Pancreas (tissue), 10 donors: Measurements from ENCODE around the gene LTB4R2. TPM values are rescaled to one million over a fixed set of nuclear protein-coding genes. Genes with fewer than 3 reads are reported as not detected.

Source experiments
- ATAC-seq, 4 donors: fragments of 200-7000 bp; cut with Tn5 transposase; one replicate each; pipeline versions ENCODE4 v1.8.0 to v1.9.1; 2020; ENCODE audit warnings: mild to moderate bottlenecking in 4 of 4, moderate library complexity in 4 of 4
- DNase-seq, 6 donors: peaks; one replicate each; pipeline ENCODE4 v3.0.0-alpha.2; 2020
- FAIRE-seq: peaks from 2 replicates; lab custom pipeline; 2012; peaks lifted over from hg19 to GRCh38; lab: Jason Lieb, UNC
- H3K27ac ChIP-seq, 4 donors: fragments of 200-600 bp; sonication (generic); 1 replicate in 3 of 4; 2 replicates in 1 of 4; pipeline versions ENCODE4 v1.5.0 to v1.8.0; 2020
- H3K27me3 ChIP-seq, 4 donors: fragments of 200-600 bp; one replicate each; pipeline ENCODE4 v1.8.0; 2021
- H3K36me3 ChIP-seq, 3 donors: fragments of 200-600 bp; sonication (generic) in 1 of 3; one replicate each; pipeline versions ENCODE4 v1.5.0 to v1.8.0; 2020 to 2021
- H3K4me1 ChIP-seq, 3 donors: fragments of 200-600 bp; one replicate each; pipeline ENCODE4 v1.8.0; 2021
- H3K4me3 ChIP-seq, 4 donors: fragments of 200-600 bp; sonication (generic) in 2 of 4; one replicate each; pipeline versions ENCODE4 v1.5.0 to v1.8.0; 2020 to 2021
- H3K9me3 ChIP-seq, 4 donors: fragments of 200-600 bp; one replicate each; pipeline ENCODE4 v1.8.0; 2021
- CTCF ChIP-seq, 4 donors: fragments of 200-600 bp; sonication (generic) in 3 of 4; IDR thresholded peaks; one replicate each; pipeline versions ENCODE4 v1.5.0 to v1.8.0; 2021; ENCODE audit warnings: antibody characterized with exemption in 4 of 4
- WGBS, 2 donors: extraction: QIAGEN DNeasy Blood & Tissue Kit; methylation state at CpG; one replicate each; pipeline ENCODE4 v1.1.7; 2013; 5-methylcytosine and 5-hydroxymethylcytosine counted together
- intact Hi-C, 3 donors: fragments of 100-400 bp; cut with DNase I; formaldehyde crosslinking; loops; one replicate each; pipeline versions ENCODE4 v1.11.1 to v1.14.2; 2022
- polyA plus RNA-seq, 2 donors: library from polyadenylated mRNA; stranded (reverse); fragments of 200-250 nt; gene quantifications; one replicate each; pipeline ENCODE4 v1.2.3, GENCODE V29; 2013
- total RNA-seq, 6 donors: library from RNA; stranded (reverse); fragmentation: NEBNext Ultra II Directional in 4 of 6; extraction: Animal tissue kit (Norgen Biotek cat#: 25700) in 4 of 6; gene quantifications; one replicate each; pipeline versions ENCODE4 v1.2.1 to v1.2.4, GENCODE V29; 2021 to 2023
- donor health status: healthy with polysubstance abuse.
- donor health status: DM: no; HTN: no; CAD: no; lungs with moderate emphysema.
- donor health status: DM: no; HTN: no; CAD: no.
- donor health status: control.
- donor health status: control.
- donor health status: Bipolar disorder and iron deficiency.
- donor health status: DM: yes; HTN: yes; CAD: no.
- donor health status: DM: no; HTN: no; CAD: no.
- donor health status: DM: no; HTN: no; CAD: no.
- donor health status: DM: yes; HTN: yes; CAD: no.

Gene LTB4R2
- total and polyA plus RNA-seq, 8 donors = 0.73 to 3.1 (median 2.2) TPM

- Histone ChIP-seq H3K27me3 (no peaks in the 10 kb centered on the region), H3K36me3 (peaks cover 0 to 5% (median 0%) of the 10 kb centered on the region in 3 donors), H3K27ac (no peak overlapping the region), H3K4me3 (peak overlapping the region in 3 of 4 donors; percentile 46 to 61 (median 50)), H3K4me1 (peaks cover 0 to 15% (median 7%) of the 10 kb centered on the region in 3 donors), H3K9me3 (no peaks in the 10 kb centered on the region)
- FAIRE-seq (no peak), ATAC-seq (no peak), DNase-seq (no peak)
- 74 to 76% methylated on average over 14 of the region's 14 CpGs for WGBS, 2 donors
- TF ChIP-seq CTCF (IDR thresholded peaks at IDR 0.05) = no peak
- intact Hi-C loops = loop anchor here in 1 of 3 donors (10.0 kb wide), 1 partner anchor 96 kb away; no protein-coding TSS in a partner anchor
Measured at GRCh38 chr14:24338843-24339242, 28.9 kb downstream of the LTB4R2 start.

GRCh38 chr14:24339284-24340151 lies 29.6 kb downstream of the LTB4R2 start, which contains the start of gene RIPK3:
TSS of gene RIPK3 (minus strand) at chr14:24339991. CDS start at chr14:24339826, 165 bp downstream.
- 7 to 10% methylated on average over 46 to 51 of the region's 51 CpGs for WGBS, 2 donors
- ATAC-seq = peak; percentile 89 to 95 (median 90)
- peaks cover 0 to 8% (median under 1%) of the 10 kb centered on the region in 3 donors for H3K4me1 ChIP-seq
- H3K36me3 ChIP-seq = peaks cover 0 to 5% (median 0%) of the 10 kb centered on the region in 3 donors
- DNase-seq = peak; percentile 64 to 83 (median 72)
- TF ChIP-seq CTCF (IDR thresholded peaks at IDR 0.05) = no peak
- H3K27me3 ChIP-seq = no peaks in the 10 kb centered on the region
- no peak for FAIRE-seq
- no peaks in the 10 kb centered on the region for H3K9me3 ChIP-seq
- intact Hi-C loops = loop anchor here in 1 of 3 donors (10.0 kb wide), 1 partner anchor 95 kb away; no protein-coding TSS in a partner anchor
- H3K27ac ChIP-seq = peak within 1 kb of the TSS in 2 of 4 donors; percentile 33 to 35
- peak within 1 kb of the TSS; percentile 24 to 61 (median 48) for H3K4me3 ChIP-seq

GRCh38 chr14:24340606-24341005 lies 30.7 kb downstream of the LTB4R2 start:
- no peak for FAIRE-seq
- no peak for DNase-seq
- intact Hi-C loops = no loop called here
- no peak for TF ChIP-seq CTCF (IDR thresholded peaks at IDR 0.05)
- Histone ChIP-seq H3K27me3 (no peaks in the 10 kb centered on the region), H3K36me3 (peaks cover 0 to 5% (median 0%) of the 10 kb centered on the region in 3 donors), H3K4me1 (peaks cover 0 to 4% (median 0%) of the 10 kb centered on the region in 3 donors), H3K27ac (no peak overlapping the region), H3K4me3 (no peak overlapping the region), H3K9me3 (no peaks in the 10 kb centered on the region)
- 98 to 100% methylated on average over 1 of the region's 1 CpG for WGBS, 2 donors
- ATAC-seq = no peak

GRCh38 chr14:24342889-24343288 lies 32.9 kb downstream of the LTB4R2 start:
- intact Hi-C loops = no loop called here
- Histone ChIP-seq H3K27me3 (no peaks in the 10 kb centered on the region), H3K4me3 (no peak overlapping the region), H3K27ac (no peak overlapping the region), H3K9me3 (no peaks in the 10 kb centered on the region), H3K36me3 (no peaks in the 10 kb centered on the region), H3K4me1 (peaks cover 0 to 4% (median 0%) of the 10 kb centered on the region in 3 donors)
- DNase-seq (no peak), ATAC-seq (no peak), FAIRE-seq (no peak)
- TF ChIP-seq CTCF (IDR thresholded peaks at IDR 0.05) = no peak
- WGBS, 2 donors = 94 to 97% methylated on average over 4 of the region's 4 CpGs
